Measurements from ENCODE around the gene ADGRB2.

Gene ADGRB2

DNA sequence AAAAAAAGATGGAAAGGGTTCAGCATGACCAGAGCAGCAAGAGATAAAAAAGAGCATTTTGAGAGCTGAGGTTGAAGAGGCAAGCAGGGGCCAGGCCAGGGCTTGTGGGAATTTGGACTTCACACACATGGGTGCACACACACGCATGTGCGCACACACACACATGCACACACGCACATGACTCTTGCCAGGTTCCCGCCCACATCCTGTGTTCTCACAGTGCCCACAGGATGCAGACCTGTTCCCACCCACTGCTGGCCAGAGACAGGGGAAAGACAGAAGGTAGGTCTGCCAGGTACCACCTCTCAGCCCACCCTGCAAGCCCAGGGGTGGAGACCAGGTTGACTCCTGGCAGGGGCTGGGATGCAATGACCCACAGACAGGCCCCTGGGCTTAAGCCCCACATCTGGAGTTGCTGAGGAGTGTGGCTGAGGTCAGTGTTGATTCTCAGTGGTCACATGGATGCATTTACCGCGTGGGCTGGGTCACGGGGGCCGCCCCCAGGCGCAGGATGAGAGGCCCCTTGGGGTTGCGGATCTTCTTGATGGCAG is 64.7 kb downstream of the ADGRB2 start:
- no peak for DNase-seq

DNA sequence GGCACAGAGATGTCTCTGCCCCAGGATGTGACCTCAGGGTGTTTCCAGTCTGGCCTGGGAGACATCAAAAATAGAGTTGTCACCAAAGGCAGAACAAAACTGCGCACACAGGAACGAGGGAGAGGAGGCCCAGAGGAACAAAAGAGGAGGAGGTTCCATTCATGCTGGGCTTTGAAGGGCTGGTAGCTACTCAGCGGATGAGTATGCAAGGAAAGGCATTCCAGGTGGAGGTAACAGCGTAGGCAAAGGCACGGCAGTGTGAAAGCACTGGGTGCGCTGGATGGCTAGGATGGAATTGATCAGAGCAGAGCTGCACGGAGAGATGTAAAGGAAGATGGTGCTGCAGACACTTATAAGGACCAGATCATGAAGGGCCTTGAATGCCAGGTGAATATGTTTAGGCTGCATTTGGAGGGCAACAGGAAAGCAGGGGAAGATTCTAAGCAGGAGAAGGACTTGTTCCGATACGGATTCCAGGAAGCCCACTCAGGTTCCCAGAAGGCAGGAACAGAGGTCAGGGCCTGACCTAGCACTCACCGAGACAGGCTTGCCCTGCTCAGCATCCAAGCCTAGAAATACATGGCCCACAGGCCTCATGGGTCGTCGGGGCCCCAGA is 66.7 kb downstream of the ADGRB2 start:
- DNase-seq, result no peak

DNA sequence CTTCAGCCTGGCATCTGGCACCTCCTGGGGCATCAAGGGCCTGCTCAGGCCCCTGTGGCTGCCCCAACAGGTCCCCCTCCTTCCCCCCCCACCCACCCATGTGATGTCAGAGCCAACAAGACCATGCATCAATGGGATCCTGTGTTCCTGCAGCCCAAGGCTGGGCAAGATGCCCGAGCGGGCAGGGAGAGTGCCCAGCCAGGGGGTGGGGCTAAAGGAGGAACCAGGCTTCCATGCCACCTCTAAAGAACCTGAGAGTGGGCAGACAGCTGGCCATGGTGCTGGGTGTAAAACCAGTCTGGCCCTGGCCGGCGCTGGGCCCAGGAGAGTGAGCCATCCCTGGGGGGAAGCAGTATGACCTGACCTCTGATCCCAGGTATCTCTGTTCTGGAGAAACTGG is 67.9 kb downstream of the ADGRB2 start:
- no peak for DNase-seq

DNA sequence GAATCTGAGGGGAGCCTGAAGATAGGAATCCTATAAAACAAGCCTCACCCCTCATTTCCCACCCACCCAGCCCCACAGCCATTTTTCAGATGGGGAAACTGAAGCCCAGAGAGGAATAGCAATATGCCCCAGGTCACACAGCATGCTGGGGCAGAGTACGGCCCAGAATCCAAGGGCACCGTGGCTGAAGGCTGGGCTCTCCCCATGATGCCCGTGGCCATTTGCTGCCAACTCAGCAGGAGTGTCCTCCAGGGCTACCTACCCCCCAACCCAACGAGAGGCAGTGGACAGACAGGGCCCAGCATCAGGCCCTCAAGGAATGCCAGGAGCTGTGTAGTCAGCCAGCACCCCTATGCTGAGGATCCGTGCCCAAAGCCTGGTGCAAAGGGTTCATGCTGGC is 68.8 kb downstream of the ADGRB2 start:
- no peak for DNase-seq

DNA sequence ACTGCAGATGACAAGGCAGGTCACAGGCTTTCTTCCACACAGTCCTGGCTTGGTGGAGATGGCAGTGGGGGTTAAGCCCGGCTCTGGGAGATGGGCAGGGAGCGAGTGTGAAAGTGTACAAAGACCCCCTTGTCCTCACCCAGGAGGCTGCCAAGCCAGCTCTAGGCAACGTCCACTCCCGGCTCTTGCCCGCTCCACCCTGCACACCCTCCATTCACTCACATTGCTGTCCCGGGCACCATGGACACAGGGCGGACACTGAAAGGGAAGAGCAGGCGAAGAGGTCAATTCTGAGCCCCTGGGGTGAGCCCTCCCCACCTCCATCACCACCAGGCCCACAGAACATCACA is 69.2 kb downstream of the ADGRB2 start:
- no peak for DNase-seq

DNA sequence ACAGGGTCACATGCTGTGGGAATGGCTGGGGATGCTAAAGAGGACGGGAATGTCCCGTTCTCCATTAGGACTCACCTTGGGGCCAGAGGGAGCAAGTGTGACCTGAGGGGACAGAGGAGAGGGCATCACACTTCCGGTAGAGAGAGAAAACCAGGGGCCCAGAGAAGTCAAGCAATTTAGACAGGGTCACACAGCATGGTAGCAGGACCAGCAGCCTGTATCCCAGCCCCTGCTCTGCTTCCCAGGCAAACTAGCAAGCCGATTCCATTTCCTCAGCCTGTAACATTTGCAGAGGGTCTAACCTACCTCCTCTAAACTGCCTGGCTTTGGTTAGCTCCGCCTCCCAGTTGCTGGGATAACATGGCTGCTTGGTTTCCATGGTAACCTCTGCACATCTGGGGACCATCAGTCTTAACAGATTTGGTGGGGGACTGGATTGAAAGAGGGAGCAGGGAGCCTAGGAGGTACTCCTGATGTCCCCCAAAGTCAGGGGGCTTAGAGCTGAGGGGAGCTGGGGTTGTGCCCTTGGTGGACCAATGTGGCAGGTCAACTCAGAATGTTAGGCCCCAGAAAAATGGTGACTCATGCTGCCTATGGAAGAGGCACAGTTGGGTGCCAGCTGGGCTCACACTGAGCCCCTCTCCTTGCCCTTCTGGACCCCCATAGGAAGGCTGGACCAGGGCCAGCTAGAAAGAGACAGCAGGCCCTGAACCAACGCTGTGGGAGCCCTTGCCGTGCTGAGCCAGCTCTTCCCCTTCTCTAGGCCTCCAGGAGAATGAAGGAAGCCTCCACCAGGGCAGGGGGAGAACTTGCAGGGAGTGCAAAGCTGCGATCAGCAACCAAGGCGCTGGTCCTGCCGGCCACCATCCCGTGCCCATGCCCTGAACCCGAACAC is 69.8 kb downstream of the ADGRB2 start:
- no peak for DNase-seq

DNA sequence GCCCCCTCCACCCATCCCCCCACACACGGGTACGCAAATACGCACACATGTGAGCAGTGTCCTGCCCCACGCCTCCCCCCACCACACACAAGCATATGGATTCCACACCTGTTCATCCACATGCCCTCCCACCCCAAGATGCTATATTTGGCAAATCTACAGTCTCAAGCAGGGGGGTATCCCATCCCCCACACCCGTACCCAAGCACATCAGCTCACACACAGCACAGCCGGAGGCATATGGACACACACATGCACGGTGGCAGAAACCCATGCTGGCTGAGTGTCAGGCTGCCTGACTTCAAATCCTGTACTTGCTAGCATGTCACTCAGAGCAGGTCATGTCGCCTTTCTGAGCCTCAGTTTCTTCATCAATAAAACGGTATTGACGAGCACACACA is 70.9 kb downstream of the ADGRB2 start:
- no peak for DNase-seq

DNA sequence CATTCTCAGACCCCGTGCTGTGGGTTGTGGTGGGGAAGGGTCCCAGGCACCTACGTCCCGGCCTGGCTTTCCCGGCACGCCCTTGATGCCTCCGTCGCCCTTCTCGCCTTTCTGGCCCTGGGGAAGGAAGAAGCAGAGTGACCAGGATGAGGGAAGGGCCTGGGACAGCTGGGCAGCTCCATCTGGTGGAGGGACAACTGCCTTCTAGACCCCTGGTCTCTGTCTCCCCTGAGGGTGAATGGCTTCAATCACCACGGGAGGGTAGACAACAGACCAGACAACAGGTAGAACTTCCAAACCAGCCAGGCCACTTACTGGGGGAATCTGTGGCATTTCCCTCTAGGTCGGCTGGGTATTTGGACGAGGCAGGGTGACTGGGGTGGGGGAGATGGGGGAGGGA is 72.2 kb downstream of the ADGRB2 start:
- no peak for DNase-seq

DNA sequence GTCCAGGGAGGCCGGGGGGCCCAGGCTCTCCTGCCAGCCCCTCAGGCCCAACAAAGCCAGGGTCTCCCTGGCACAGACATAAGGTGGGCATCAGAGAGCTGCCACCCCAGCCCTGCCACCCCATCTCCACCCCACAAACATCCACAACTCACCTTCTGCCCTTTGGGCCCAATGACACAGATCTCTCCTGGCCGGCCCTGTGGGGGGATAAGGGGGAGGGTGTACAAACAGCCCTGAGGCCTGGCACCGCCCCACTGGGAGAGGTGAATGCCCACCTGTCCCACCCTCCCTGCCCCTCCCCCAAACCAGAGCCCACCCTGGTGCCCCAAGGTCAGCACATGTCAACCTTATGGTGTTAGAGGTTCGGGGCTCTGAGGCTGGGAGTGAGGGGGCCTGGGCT is 72.7 kb downstream of the ADGRB2 start:
- DNase-seq, result no peak

DNA sequence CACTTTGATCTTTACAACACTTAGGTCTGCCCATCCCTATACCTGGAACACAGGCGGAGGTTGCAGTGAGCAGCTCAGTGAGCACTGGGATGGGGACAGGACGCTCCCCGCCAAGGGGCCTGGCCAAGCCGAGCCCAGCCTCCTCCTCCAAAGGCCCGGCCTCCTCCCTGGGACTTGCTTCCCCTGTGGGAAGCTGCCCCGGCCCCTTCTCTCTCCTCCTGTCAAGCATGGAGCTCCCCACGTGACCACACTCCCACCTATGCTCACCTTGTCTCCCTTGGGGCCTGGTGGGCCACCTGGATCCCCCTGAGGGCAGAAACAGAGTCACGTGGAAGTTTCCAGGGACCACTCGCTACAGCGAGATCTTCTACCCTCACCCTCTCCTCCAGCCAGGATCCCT is 73.2 kb downstream of the ADGRB2 start:
- DNase-seq, result no peak

DNA sequence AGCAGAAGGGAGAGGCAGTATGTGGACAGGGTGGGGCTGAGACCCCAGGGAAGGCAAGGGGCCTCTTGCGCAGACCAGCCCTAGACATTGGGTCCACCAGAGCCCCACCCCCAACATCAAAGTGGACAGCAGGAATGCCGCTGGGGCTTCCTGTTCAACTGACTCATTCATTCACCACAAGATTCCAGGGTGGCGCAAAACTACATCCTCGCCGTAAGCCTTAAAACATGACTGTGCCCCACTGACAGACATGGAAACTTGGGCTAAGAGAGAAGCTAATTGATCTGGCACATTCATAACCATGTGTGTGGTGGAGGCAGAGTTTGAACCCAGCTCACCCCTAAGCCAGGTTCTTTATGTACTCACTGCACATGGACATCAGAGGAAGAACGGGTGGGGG is 74.3 kb downstream of the ADGRB2 start:
- no peak for DNase-seq

DNA sequence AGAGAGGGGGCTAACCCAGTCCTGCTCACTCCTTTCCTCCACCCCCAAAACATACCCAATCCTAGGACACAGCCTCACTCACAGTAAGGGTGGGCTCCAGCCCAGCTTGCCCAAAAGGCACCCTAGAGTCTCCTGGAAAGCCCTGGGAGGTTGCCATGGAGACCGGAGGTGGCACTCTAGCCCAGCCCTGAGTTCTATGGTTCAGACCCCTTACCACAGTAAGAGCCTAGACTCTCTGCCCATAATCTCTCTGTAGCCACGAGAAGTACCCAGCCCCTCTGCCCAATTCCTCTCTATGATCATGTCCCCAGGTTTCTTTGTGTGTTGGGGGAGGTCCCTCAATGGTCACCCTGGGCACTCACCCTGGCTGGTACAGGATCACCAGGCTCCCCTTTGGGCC is 74.8 kb downstream of the ADGRB2 start:
- DNase-seq, result no peak

DNA sequence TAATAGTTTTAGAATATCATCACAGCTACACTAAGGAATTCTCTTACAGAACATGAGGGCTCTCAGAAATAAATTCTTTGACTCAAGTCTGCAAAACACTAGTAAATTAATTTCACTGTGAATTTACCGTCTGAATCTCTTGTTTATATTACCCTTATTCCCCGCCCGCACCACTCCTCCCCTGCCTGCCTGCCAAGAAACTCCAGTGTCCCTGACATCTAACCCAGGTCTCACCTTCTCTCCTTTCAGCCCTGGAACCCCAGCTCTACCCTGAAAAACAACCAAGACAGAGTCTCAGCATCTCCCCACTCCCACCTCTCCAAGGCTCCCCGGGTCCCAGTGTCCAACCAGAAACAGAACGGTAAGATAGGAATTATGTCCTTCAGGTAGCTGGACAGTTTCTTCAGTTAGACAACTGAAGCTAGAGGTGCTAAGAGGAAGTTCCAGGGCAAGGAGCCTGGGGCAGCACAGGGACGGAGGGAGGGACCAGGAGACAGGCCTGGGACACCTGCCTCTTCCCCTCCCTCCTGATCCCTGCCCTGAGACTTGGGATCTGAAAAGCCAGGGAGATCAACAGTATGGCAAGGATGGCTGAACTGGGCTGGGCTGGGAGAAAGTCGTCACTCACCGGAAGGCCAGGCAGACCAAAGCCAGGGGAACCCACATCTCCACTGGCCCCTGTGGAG is 75.8 kb downstream of the ADGRB2 start:
- no peak for DNase-seq

DNA sequence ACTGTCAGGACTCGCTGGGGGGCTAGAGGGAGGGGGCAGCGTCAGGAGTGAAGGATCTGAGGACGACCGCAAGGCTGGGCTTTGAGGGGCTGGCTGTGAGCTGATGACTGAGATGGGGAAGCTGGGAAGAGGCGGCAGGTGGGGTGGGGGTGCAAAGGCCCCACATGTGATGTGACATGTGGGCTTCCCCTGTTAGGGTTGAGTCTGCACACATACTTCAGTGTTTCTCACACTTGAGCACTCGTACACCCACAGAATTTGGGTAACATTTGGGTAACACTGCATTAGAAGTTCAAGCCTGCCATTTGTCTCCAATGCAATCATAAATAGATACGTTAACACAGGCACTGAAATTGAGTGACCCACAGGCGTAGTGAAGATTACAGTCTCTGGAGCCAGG is 76.5 kb downstream of the ADGRB2 start:
- DNase-seq, result no peak

DNA sequence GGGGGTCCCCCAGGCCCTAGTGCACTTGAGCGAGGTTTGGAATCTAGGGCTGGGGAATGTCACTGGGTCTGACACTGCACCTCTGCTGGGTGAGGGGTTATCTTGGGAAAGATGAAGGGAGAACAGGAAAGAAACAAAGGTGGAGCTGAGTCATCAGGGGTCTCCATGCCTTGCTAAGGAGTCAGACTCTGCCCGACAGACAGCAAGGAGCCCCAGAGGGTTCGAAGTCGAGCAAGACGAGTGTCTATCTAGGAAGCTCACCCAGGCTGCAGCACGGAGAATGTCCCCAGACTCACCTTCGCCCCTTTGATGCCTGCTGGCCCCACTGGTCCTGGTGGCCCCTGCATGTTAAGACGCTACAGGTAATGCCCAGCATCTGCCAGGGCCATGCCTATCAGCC is 78.3 kb downstream of the ADGRB2 start:
- no peak for DNase-seq

DNA sequence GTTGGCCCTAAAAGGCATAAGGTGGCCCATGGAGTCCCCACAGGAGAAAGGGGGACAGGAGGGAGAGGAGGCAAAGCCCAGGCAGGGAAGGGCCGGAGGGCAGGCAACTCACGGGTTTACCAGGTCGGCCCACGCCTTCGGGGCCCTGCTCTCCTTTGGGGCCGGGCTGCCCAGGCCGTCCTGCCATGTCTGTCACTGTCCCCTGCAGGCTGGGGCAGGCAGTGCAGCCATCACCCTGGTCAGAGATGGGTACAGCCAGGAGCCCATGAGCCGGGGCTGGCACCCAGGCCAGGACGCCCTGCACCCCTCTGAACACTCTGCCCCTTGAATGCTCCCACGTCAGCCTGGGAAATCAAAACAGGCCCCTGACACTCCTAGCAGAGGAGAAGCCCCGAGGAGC is 80.1 kb downstream of the ADGRB2 start:
- DNase-seq, result no peak

DNA sequence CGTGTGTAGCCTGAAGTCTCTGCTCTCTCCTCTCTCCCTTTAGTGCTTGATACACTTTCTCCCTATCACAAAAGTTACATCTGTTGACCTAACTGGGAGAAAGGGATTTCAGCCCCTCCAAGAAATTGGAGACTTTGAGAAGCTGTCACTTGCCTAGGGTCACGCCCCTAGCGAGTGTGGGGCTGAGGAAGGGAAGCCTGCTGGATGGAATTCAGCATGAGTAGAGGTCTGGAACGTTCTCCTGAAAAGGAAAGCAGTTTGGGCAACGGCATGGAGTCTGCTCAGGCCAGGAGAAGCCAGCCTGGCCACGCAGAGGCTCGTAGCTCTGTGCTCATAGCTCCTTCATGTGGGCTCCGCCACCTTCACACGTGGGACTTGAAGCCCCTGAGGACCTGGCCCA is 82.7 kb downstream of the ADGRB2 start:
- DNase-seq, result no peak

DNA sequence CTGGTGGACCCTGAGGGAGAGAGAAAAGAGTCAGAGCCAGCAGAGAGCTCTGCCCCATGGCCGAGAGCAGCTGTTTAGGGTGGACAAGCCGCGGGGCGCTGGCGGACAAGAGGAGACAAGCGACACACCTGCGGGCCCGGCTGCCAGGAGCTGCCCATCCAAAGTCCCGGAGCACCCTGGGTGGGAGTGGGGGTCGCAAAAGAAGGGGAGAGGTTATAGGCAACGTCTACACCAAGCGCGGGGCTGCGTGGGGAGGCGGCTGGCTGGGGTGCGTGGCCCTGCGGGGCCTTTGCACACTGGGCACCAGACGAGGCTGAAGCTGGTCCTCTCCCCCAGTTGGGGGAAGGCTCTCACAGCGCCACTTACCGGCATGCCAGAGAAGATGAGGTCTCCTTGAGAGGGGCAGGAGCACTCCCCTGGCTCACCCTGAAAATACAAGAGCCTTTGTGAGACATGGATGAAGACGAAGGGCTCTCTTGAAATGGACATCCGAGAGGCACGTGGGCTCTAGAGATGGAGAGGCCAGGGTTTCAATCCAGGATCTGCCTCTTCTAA is 84.4 kb downstream of the ADGRB2 start:
- no peak for DNase-seq

DNA sequence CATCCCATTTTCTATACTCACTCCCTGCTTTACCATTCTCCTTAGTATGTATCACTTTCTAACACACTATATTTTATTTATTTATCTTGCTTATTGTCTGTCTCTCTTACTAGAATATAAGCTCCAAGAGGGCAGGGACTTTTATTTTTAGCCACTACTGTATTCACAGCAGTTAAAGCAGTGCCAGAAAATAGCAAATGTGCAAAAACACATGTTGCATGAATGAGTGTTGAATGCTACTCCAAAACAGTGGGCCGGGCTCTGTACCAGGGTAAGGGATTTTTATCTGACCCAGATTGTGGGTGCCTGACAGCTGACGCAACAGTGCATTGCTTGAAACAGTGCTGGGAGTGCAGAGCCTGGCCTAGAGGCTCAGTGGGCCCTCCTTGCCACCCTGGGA is 85.0 kb downstream of the ADGRB2 start:
- DNase-seq, result no peak

DNA sequence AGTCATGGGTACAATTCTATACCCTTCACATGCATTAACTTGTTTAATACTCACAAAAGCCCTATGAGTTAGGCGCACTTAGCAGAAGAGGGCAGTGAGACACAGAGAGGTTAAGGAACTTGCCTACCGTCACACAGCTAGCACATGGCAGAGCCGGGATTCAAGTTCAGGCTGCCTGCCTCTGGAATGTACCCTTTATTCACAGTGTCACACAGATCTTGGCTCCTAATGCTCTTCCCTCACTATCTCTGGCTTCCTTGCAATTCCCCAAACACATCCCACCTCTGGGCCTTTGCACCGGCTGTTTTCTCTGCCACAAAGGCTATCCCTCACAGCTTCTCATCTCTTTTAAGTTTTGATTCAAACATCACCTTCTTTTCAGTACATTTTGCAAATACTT is 85.5 kb downstream of the ADGRB2 start:
- DNase-seq, result no peak

DNA sequence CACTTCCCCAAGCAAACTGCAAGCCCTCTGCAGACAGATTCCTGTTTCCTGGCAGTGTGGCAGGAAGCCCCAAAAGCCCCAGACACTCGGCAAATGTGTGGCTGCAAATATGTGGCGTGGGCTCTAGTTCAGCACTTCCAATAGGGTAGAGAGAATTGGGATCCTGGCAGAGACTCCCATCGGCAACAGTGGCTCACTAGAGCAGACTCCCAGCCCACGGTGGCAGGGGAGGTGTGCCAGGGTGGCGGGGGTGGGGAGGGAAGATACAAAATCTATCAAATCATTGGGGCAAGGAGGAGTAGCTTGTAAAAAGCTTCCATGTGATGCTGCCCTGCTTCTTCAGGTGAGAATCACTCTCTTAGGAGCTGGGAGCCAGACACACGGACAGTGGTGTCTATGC is 86.2 kb downstream of the ADGRB2 start:
- DNase-seq, result no peak

DNA sequence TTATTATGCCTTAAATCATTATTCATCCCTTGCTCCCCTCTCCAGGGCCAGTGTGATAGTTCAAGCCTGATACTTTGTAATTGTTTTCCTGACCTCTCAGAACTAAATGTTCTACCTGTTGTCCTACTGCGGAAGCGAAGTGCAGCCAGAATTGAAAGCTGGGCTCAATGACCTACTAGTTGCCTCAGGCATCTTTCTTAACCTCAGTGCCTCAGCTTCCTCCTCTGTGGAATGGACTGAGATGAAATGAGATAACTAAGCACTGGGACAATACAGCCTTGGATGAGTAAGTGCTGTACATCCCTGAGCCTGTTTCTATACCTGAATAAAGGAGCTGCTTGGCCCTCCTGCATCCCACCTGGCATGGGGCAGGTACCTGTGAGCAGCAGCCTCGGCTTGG is 86.7 kb downstream of the ADGRB2 start:
- DNase-seq, result no peak

All from GOT3 (cell line).